Activated T-helper 1 cell treated with Interleukin-2 at 50 U/mL for 16 hours (primary cell): ENCODE results near the gene GMEB2.
"Not testable (repeated sequence)": the region's sequence is repeated elsewhere in the genome, so short reads cannot be mapped to it uniquely, and the experiment has no call there.

Source experiments
- DNase-seq: peaks from one replicate; pipeline ENCODE4 v3.0.0-alpha.2; 2020; ENCODE audit warnings: low read depth

GMEB2 gene

DNA sequence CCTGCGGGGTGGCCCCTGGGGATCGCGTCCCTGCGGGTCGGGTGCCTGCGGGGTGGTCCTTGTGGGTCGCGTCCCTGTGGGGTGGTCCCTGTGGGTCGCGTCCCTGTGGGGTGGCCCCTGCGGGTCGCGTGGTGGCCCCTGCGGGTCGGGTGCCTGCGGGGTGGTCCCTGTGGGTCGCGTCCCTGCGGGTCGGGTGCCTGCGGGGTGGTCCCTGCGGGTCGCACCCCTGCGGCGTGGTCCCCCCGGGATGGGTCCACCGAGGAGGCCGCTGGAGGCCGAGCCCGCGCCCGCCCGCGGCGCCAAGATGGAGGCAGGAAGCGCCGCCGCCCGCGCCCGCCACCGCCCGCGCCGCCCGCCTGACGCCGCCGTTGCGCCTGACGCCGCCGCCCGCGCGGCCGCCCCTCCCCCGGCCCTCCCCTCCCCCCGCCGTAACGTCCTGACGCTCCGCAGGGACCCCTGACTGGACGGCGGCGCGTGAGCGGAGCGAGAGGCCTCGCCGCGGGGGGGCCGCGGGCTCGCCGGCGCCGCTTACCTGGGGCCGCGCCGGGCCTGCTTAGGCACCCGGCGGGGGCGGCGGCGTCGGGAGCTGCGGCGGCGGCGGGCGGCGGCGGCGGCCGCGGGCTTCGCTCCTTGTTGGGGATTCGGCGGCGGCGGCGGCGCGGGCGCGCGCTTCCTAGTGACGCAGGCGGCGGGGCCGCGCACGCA is at the start of gene GMEB2:
GMEB2 (minus strand) TSS at position 678 of the 705 bp plus-strand sequence. CDS start 7,704 bp downstream, outside the sequence.
- peak; percentile 69 for DNase-seq

DNA sequence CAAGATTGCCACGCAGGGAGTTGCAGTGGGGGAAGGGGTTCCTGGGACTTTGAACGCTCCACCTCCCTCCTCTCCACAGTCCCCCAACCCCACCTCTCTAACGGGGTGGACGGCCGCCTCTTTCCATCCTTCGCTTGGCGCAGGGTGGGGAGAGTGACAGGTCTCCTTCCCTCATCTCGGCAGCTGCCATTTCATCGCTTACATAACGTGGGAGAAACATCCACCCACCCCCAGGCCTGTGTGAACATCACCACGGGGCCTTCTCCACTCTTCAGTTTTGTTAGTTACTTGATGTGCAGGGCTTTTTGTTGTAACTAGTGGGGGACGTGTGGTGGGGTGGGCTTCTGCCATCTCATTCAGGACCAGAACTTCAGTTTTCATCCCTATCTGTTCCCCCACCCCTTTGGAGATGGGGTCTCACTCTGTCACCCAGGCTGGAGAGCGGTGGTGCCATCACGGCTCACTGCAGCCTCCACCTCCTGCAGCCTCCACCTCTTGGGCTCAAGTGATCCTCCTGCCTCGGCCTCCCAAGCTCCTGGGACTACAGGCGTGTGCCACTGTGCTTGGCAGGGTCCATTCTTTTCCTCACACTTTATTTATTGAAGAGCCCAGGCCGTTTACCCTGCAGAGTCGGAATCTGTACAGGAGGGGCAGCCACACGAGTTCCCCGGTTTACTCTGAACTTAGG is 48.9 kb upstream of the GMEB2 start:
- no peak for DNase-seq

GRCh38 chr20:63673951-63674350 is 47.0 kb upstream of the GMEB2 start:
- DNase-seq = no peak

DNA sequence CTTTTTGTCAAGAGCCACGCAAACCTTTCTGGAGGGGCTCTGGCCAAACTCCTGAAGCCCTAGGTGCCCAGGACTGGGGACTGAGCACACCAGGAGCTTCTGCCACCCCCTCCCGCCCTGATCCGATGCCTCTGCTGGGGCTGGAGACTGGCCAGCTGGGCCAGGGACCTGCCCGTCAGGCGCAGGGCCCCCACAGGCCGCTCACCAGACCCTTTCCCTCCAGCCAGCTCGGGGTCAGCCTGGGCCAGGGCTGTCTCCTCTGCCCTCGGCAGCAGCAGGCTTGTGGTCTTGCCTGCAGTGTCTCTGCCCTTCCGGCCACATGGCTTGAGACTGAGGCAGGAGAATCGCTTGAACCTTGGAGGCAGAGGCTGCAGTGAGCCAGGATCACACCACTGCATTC is 45.8 kb upstream of the GMEB2 start:
- DNase-seq = no peak

DNA sequence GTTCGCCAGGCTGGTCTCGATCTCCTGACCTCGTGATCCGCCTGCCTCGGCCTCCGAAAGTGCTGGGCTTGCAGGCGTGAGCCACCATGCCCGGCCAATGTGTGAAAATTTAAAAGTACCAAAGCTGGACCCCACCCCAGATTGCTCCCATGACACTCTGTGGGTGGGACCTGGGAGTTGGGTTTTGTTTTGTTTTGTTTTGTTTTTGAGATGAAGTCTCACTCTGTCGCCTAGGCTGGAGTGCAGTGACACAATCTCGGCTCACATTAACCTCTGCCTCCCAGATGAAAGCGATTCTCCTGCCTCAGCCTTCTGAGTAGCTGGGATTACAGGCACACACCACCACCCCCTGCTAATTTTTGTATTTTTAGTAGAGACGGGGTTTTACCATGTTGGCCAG is 44.8 kb upstream of the GMEB2 start:
- not testable (repeated sequence) for DNase-seq

GRCh38 chr20:63668351-63668750 is 41.5 kb upstream of the GMEB2 start:
- DNase-seq = no peak

GRCh38 chr20:63667858-63668257 is 41.0 kb upstream of the GMEB2 start:
- DNase-seq = no peak

DNA sequence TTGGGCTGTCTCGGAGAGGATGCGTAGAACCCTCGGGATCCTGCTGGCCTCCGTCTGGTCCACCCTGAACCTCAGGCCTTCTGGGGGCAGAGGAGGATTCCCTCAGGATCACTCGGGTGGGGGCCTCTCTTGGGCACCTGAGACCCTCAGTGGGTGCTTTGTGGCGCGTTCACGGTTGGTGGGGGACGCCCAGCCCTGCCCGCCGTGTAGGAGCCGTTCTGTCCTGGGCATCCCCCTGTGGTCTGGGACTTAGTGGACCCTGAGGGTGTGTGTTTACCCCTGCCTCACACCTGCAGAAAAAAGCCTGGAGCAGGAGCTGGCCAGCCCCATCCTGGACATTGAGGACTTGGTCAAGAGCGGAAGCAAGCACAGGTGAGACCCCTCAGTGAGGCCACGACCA is 38.8 kb upstream of the GMEB2 start:
- DNase-seq = no peak

DNA sequence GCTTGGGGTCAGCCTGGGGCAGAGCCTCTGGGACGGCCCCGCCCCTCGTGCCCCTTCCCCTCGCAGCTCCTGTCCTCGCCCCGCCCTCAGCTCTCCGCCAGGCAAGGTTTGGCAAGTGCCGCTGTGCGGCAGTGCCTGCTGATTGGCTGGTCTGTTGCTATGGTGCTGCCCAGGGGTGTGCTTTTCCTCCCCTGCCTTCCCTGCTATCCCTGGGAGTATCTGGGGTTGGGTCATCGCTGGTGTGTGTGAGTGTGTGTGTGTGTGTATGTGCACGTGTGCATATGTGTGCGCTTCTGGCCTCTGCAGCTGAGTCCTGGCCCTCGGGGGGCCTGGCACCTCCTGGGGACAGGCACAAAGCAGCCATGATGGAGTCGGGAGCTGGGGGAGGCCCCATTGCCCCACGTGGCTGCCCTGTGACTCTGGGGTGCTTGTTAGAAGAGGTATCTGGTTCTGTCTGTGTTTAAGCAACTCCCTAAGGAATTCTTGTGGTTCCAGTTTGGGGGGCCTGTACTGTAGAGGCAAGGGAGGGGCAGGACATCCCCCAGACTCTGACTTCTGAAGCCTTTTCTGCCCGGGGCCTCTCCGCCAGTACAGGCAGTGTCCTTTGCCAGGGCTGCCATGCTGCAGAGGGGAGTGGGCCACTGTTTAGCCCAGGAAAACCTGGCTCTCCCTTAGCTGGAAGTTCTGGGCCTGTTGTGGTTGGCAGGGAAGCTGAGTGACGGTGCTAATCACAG is 38.1 kb upstream of the GMEB2 start:
- DNase-seq = no peak

DNA sequence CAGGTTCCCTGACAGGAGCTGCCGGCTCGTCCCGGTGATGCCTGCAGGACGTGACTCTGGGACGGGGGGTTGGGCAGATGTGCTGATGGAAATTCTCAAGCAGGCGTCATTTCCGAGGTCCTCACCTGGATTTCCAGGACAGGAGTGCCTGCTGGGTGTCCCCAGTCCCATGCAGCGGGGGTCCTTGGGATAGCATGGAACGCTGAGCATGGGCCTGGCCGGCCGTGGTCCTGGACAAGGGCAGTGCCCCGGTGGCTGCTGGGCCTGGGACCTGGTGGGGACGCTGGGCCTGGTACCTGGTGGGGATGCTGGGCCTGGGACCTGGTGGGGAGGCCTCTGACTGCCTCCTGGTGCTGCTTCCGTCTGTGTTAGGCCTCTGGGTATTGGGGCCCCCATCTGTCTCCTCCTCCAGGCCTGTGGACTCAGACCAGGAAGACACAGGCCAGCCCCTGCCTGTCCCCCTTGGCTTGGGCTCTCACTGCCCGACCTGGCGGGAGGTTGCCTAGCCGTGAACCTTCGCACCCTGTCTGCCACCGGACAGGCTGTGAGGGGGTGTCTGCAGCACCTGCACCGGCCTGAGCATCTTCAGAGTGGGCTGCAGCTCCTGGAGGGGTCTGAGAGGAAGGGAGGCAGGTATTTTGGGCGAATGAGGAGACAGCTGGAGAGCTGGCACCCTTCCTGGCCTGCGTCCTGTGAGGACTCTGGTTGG is 37.4 kb upstream of the GMEB2 start:
- DNase-seq = no peak

DNA sequence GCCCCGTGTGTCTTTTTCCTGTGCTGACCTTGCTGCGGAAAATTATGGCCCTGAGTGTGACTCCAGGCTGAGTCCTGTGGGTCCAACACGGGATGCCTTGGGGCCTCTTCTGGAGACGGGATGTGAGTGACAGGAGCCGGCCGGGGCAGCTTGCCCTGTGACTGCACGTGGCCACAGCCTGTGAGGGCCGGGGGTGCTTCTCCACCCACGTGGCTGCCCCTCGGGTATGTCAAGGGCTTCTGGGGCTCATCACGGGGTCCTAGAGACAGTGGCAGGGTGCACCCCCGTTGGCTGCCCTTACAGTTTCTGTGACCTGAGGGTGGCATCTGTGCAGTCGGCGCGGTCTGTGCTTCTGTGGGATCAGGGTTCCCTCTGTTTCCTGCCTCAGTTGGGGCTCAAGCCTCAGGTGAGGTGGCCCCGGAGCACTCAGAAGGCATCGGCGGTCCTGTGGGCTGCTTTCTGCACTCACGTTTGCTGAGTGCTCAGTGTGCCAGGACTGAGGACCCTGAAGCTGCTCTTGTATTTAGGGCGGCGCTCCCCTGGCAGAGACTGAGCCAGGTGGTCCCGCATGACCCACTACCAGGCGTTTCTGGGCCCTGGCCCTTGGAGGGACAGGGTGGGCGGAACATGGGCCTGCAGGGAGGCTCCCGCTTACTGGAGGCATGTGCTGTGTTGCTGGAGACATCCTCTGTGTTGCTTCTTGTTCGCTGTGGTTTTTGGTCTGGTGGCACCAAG is 36.6 kb upstream of the GMEB2 start:
- DNase-seq = no peak

DNA sequence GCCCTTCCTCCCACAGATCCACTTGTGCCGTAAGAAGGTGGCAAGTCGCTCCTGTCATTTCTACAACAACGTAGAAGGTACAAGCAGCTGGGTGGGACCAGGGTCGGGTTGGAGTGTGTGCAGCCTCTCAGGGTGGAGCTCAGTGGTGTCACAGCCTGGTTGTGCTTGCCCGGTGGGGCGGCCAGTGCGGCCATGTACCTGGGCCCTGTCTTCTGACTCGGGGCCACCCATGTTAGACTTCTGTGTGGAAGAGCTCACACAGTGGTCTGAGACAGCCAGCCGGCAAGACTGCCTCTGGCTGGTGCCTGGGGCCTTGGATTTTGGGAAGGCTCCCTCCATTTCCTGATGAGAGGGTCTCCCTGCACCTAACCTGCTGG is 35.9 kb upstream of the GMEB2 start:
- no peak for DNase-seq

GRCh38 chr20:63661959-63662812 is 35.3 kb upstream of the GMEB2 start:
- no peak for DNase-seq

DNA sequence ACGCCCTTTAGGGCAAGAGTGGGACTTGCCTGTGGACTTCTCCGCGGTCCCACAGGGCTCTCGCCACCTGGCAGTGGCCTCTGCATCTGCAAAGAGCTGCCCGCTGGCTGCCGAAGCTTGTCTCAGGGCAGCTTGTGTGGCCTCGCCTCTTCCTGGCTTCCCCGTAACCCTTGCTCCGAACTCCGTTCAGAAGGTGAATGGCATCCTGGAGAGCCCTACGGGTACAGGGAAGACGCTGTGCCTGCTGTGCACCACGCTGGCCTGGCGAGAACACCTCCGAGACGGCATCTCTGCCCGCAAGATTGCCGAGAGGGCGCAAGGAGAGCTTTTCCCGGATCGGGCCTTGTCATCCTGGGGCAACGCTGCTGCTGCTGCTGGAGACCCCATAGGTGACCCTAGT is 34.2 kb upstream of the GMEB2 start:
- DNase-seq = no peak

DNA sequence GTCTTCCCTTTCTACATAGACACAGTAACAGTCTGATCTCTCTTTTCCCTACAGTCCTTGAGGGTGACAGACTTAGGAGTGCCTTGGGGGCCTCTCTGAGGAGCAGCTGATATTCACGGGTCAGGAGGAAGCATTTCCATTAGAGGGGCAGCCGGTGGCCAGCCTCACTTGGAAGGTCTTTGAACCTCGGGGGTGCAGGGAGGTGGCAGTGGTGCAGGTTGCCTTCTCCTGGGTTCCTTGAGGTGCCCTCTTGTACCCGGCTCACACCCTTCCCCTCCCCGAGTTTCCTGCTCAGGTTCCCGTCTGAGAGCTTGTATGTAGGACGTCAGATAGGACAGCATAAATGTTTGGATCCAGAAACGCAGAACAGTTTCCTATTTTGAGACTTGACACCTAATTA is 33.7 kb upstream of the GMEB2 start:
- no peak for DNase-seq

- not testable (repeated sequence) for DNase-seq
These were observed 33.3 kb upstream of the GMEB2 start for GRCh38 chr20:63660174-63660573.

DNA sequence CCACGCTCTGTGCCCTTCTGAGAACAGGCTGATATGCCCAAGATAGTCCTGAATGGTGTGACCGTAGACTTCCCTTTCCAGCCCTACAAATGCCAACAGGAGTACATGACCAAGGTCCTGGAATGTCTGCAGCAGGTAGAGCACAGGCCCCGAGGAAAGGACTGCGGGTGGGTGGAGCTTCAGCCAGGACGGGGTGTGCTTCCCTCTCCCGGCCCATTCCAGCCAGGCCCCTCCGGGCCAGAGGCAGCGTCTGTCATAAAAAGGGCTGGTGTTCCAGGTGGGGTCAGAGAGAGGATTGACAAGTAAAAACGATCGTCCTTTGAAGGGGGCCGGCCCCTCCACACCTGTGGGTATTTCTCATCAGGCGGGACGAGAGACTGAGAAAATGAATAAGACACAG is 32.5 kb upstream of the GMEB2 start:
- no peak for DNase-seq

- DNase-seq = no peak
These were observed 31.9 kb upstream of the GMEB2 start for GRCh38 chr20:63658749-63659187.

DNA sequence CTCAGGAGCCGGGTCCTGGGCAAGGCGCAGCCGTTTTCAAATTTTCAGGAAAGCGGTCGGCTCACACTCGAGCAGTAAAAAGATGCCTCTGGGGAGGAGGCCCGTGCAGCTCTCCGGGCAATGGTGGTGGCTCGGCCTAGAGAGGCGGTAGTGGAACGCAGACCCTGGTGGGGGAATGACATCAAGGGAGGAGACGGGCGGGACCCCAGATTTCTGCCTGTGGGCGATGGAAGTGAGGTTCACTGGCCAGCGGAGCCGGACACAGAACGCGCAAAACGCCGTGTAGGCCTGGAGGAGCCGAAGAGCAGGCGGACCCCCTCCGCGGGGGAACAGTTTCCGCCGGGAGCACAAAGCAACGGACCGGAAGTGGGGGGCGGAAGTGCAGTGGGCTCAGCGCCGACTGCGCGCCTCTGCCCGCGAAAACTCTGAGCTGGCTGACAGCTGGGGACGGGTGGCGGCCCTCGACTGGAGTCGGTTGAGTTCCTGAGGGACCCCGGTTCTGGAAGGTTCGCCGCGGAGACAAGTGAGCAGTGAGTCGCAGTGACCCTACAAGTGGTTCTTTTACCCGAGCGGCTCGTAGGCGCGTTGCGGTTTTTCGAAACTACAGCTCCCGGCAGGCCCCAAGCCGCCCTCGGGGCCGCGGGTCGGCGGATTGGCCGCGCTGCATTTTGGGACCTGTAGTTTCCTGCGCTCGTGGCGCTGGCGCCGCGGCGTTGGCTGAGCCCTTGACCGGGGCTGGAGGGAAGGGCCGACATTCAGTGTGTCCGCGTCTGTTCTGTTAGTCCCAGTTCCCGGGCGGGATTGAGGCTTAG is 31.2 kb upstream of the GMEB2 start, which contains the start of gene RTEL1:
RTEL1 (plus strand) TSS at position 376 of the 812 bp plus-strand sequence. CDS start 1,091 bp downstream, outside the sequence.
- DNase-seq = peak; percentile 84
